GM21825 (cell line): ENCODE data around the gene ACER2.
"Not testable (repeated sequence)": the region's sequence is repeated elsewhere in the genome, so short reads cannot be mapped to it uniquely, and the experiment has no call there.

Experiments used
- ATAC-seq: cut with Tn5 transposase; IDR thresholded peaks from one replicate; pipeline ENCODE4 v1.9.1; 2021; ENCODE audit warnings: mild to moderate bottlenecking, moderate library complexity; ENCODE audit not compliant: unreplicated experiment

The ACER2 gene

DNA sequence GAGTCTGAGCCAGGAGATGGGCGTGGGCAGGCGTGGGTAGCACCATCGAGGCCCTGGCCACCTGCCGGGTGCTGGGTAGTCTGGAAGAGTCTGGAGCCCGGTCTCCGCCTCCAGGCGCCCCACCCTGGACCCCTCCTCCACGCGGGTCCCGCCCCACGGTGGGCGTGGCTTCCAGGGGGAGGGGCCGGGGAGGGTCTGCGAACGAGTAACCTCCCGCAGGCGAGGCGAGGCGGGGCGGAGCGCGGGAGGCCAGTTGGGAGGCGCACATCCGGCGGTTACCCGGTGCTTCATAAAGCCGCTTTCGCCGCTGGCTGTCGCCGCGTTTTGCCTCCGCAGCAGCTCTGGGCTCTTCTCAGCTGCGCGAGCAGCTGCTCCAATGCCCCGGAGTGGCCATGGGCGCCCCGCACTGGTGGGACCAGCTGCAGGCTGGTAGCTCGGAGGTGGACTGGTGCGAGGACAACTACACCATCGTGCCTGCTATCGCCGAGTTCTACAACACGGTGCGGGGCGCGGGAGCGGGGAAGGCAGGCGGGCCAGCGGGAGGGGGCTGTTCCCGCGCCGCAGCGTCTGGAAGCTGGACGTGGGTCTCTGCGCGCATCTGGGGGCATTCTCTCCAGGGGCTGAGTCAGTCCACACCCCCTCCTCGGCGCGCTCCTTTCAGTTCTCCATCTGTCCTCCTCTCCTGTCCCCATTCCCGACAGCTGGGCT lies at the start of gene ACER2:
ACER2 (plus strand) TSS at position 317 of the 708 bp plus-strand sequence; CDS start at position 393, 76 bp downstream.
- peak; percentile 96 for ATAC-seq

DNA sequence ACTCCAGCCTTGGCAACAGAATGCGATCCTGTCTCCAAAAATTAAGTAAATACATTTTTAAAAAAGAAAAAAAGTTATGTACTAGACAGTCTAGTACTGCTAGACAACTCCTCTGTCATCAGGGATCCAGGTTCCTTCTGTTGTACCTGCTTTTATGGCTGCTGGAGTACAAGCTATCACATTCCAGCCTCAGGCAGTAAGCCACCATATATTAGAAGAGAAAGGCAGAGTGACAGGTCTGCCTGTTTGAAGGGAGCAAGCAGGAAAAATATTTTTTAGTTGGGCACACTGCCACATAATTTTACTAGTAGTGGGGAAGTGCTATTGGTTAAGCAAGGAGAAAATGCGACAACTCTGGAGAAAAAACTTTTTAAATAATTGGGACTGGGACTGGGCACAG lies 39.7 kb upstream of the ACER2 start:
- ATAC-seq, result no peak

GRCh38 chr9:19371942-19372341 lies 36.9 kb upstream of the ACER2 start:
- ATAC-seq, result no peak

DNA sequence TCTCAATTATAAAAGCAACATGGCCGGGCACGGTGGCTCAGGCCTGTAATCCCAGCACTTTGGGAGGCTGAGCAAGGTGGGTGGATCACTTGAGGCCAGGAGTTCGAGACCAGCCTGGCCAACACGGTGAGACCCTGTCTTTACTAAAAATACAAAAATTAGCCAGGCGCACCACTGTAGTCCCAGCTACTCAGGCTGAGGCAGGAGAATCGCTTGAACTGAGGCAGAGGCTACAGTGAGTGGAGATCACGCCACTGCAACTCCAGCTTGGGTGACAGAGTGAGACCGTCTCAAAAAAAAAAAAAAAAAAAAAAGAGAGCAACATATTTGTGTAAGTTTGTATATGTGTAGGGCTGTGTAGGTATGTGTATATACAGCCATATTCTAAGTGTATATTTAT lies 36.2 kb upstream of the ACER2 start:
- no peak for ATAC-seq

DNA sequence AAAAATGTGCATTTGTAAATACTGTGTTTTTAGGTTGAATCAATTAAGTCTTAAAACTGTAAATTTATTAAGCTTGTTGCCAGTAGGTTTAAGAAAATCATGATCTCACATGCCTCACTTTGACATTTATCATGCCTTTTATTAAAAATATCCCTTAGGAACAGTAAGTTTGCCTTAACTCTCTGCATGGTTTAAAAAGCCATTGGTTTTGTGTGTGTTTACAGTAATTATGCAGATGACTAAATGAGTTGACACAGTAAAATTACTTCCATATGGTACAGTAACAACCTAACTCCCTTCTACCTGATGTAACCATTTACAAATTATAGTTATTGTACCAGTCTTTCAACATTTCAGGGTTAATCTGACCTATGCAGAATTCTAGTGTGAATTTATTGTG lies 35.3 kb upstream of the ACER2 start:
- no peak for ATAC-seq

DNA sequence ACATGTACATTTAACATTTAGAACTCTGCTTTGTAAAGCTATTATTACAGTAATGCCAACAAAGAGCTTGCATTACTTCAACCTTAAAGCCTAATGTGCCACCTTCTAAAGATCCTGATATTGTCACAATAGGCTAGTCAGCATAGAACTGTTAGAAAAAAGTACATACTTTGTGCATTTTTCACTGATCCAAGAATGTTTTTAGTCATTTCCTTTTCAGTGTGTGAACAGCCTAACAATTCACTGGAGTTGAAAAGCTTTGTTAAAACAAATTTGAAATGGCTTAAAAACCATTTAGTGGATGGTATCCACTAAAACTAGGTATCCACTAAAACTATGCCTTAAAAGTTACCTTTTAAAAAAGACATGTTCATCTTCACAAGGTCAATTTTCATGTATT lies 33.3 kb upstream of the ACER2 start:
- ATAC-seq, result no peak

GRCh38 chr9:19376931-19377330 lies 31.9 kb upstream of the ACER2 start:
- ATAC-seq, result no peak

GRCh38 chr9:19378164-19378563 lies 30.6 kb upstream of the ACER2 start:
- no peak for ATAC-seq

DNA sequence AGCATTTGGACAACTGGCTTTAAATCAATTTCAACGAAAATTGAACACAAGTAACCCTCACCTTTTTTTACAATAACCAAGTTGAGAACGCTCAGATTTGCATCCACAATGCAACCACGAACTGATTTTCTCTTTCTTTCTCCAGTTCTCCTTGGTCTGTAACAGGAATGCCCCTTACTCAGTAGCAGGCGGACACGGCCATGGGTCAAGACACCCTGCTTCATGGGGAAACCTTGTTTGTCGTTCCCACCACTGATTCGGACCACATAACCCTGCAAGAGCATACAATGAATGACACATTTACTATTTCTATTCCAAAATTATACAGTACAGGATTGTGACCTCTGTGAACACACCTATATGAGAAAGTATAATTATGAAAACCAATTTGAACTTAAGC lies 30.2 kb upstream of the ACER2 start:
- no peak for ATAC-seq

GRCh38 chr9:19379283-19379682 lies 29.5 kb upstream of the ACER2 start:
- no peak for ATAC-seq

DNA sequence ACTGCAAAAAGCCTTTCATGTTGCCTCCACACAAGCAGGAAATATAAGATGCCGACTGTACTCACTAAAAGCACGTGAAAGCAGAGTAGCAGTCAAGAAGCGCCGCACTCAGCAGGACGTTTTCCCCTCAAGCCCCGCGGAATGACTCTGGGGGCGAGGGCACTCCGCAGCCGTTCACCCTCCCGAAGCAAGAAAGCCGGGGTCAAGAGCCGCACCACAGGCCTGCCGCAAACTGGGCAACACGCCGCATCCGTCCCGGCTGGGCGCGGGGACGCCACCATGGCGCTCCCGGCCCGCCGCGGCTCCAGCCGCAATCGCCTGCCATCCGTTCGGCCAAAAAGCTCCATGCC lies 29.1 kb upstream of the ACER2 start:
- peak; percentile 32 for ATAC-seq

- no peak for ATAC-seq
Observed at GRCh38 chr9:19380826-19381075, 28.1 kb upstream of the ACER2 start.

DNA sequence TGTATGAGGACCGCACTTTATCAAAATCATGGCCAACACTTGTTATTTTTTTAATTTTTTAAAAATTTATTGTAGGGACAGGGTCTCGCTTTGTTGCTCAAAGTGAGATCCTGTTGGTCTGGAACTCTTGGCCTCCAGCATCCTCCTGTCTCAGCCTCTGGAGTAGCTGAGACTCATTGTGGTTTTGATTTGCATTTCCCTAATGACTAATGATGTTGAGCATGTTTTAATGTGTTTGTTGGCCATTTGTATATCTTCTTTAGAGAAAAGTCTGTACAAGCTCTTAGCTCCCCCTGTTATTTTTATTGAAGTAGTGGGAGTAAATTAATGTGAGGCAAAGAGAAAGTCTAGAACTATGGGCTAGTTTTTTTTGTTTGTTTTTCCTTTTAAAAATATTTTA lies 27.2 kb upstream of the ACER2 start:
- ATAC-seq, result no peak

GRCh38 chr9:19385212-19385611 lies 23.6 kb upstream of the ACER2 start:
- not testable (repeated sequence) for ATAC-seq

GRCh38 chr9:19385786-19386501 lies 22.9 kb upstream of the ACER2 start:
- ATAC-seq, result no peak

- ATAC-seq, result no peak
Observed at GRCh38 chr9:19386502-19387044, 22.2 kb upstream of the ACER2 start.

- no peak for ATAC-seq
Observed at GRCh38 chr9:19387317-19387716, 21.5 kb upstream of the ACER2 start.

DNA sequence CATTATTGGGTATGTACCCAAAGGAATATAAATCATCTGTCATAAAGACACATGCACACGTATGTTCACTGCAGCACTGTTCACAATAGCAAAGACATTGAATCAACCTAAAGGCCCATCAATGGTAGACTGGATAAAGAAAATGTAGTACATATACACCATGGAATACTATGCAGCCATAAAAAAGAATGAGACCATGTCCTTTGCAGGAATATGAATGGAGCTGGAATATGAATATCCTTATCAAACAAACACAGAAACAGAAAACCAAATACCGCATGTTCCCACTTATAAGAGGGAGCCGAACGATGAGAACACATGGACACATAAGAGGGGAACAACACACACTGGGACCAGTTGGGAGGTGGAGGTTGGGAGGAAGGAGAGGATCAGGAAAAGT lies 19.3 kb upstream of the ACER2 start:
- not testable (repeated sequence) for ATAC-seq

DNA sequence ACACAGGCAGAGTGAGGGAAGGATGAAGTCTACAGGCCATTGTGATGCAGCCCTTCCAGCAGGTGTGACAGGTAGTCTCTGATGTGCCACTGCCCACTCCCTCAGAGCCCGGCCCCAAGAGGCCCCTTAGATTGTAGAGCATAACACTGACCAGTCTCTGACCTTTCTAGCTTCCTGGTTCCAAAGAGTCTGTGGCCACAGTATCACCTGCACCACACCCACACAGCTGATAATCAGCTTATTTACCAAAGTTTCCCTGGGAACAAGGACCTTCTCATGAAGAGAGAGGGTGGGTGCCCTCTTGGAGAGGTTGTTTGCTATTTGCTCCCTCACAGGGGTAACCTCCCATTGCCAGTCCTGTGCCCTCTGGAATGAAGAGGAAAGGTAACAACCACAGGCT lies 11.0 kb upstream of the ACER2 start:
- ATAC-seq, result no peak

DNA sequence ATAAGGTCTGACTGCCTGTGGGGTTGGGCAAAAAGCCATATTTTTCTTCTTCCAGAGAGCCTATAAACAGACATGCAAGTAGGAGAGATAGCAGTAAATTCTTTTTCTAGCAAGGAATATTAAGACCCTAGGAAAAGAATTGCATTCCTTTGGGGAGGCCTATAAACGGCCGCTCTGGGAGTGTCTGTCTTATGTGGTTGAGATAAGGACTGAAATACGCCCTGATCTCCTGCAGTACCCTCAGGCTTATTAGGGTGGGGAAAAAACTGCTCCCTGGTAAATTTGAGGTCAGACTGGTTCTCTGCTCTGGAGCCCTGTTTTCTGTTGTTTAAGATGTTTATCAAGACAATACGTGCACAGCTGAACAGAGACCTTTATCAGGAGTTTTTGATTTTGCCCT lies 5.6 kb upstream of the ACER2 start:
- not testable (repeated sequence) for ATAC-seq

GRCh38 chr9:19404283-19405075 lies 4.3 kb upstream of the ACER2 start:
- ATAC-seq, result no peak

GRCh38 chr9:19405771-19406170 lies 3.0 kb upstream of the ACER2 start:
- ATAC-seq, result no peak
